OCI-LY3 (cell line): Measurements from ENCODE around the gene IFI30.

ENCODE experiments used
- CTCF ChIP-seq: fragments of 200-600, 300-600 bp; sonication (generic); IDR thresholded peaks from 2 replicates; pipeline ENCODE4 v1.5.1; 2014; ENCODE audit warnings: antibody characterized with exemption, low read length, low read depth
- EZH2phosphoT487 ChIP-seq: fragments of 200-600 bp; shearing (Covaris generic); IDR thresholded peaks from 2 replicates; pipeline ENCODE4 v1.6.1; 2018; ENCODE audit warnings: antibody characterized with exemption, mixed run types, low read depth

- TF ChIP-seq CTCF (no peak), EZH2phosphoT487 (no peak)
Measured at GRCh38 chr19:18223860-18224524, 50.4 kb downstream of the IFI30 start.
